ENCODE data around the gene GPR84. TPM values are rescaled to one million over a fixed set of nuclear protein-coding genes. Genes with fewer than 3 reads are reported as not detected.
A peak's percentile ranks its signal among the peaks of the same experiment; 100 is the strongest.

GPR84 gene
- total RNA-seq, 2 donors from 2014 or later, result not detected

GRCh38 chr12:54358945-54359761 is 5.1 kb downstream of the GPR84 start:
- DNase-seq, result peak; percentile 96 to 99 (median 97)
- peak overlapping the region; percentile 40 to 48 for H3K4me3 ChIP-seq
- TF ChIP-seq CTCF (IDR thresholded peaks at IDR 0.05) (peak in 2 of 7 experiments; percentile 4 to 11), POLR2A (IDR thresholded peaks at IDR 0.05) (peak in 2 of 3 donors; percentile 50 to 58)
- no peaks in the 10 kb centered on the region for H3K27me3 ChIP-seq
- no peaks in the 10 kb centered on the region for H3K9me3 ChIP-seq
- H3K27ac ChIP-seq, result peak overlapping the region; percentile 76 to 84 (median 80)
- ATAC-seq, result peak; percentile 97
- H3K4me1 ChIP-seq, result peaks cover 60% of the 10 kb centered on the region
- 1 to 2% methylated on average over 39 to 40 of the region's 40 CpGs for WGBS, 2 donors
- intact Hi-C loops (cut with DNase I), result no loop called here
- no peaks in the 10 kb centered on the region for H3K36me3 ChIP-seq (replicated peaks in 1 of 2; ENCODE audit: insufficient read depth in 1 of 2, low read depth in 2 of 2)

- TF ChIP-seq POLR2A (IDR thresholded peaks at IDR 0.05), result no peak
- no peak for TF ChIP-seq CTCF (IDR thresholded peaks at IDR 0.05)
- ATAC-seq (no peak), DNase-seq (no peak)
- Histone ChIP-seq H3K4me3 (peak overlapping the region; percentile 40 to 48), H3K27ac (peak overlapping the region; percentile 17 to 84 (median 78)), H3K4me1 (peaks cover 68% of the 10 kb centered on the region), H3K27me3 (no peaks in the 10 kb centered on the region), H3K9me3 (no peaks in the 10 kb centered on the region), H3K36me3 (replicated peaks in 1 of 2; ENCODE audit: insufficient read depth in 1 of 2, low read depth in 2 of 2) (no peaks in the 10 kb centered on the region)
- WGBS, 2 donors, result 8% methylated on average over 15 of the region's 15 CpGs
- intact Hi-C loops (cut with DNase I), result no loop called here
Measured at GRCh38 chr12:54358191-54358944, 5.9 kb downstream of the GPR84 start.

GRCh38 chr12:54357506-54358190 is 6.6 kb downstream of the GPR84 start:
- H3K27me3 ChIP-seq, result no peaks in the 10 kb centered on the region
- intact Hi-C loops (cut with DNase I), result no loop called here
- no peak for TF ChIP-seq CTCF (IDR thresholded peaks at IDR 0.05)
- TF ChIP-seq POLR2A (IDR thresholded peaks at IDR 0.05), result no peak
- peak overlapping the region in 3 of 4 donors; percentile 76 to 84 (median 81) for H3K27ac ChIP-seq
- H3K4me3 ChIP-seq, result no peak overlapping the region
- 60 to 67% methylated on average over 2 of the region's 2 CpGs for WGBS, 2 donors
- H3K9me3 ChIP-seq, result no peaks in the 10 kb centered on the region
- ATAC-seq (no peak), DNase-seq (no peak)
- H3K4me1 ChIP-seq, result peaks cover 75% of the 10 kb centered on the region
- no peaks in the 10 kb centered on the region for H3K36me3 ChIP-seq (replicated peaks in 1 of 2; ENCODE audit: insufficient read depth in 1 of 2, low read depth in 2 of 2)

- H3K36me3 ChIP-seq (replicated peaks in 1 of 2; ENCODE audit: insufficient read depth in 1 of 2, low read depth in 2 of 2), result no peaks in the 10 kb centered on the region
- intact Hi-C loops (cut with DNase I), result no loop called here
- DNase-seq, result no peak
- H3K4me1 ChIP-seq, result peaks cover 82% of the 10 kb centered on the region
- H3K4me3 ChIP-seq, result no peak overlapping the region
- TF ChIP-seq CTCF (IDR thresholded peaks at IDR 0.05) (no peak), POLR2A (IDR thresholded peaks at IDR 0.05) (no peak)
- 80 to 93% methylated on average over 4 of the region's 4 CpGs for WGBS, 2 donors
- ATAC-seq, result no peak
- H3K27me3 ChIP-seq, result no peaks in the 10 kb centered on the region
- no peaks in the 10 kb centered on the region for H3K9me3 ChIP-seq
- peak overlapping the region in 3 of 4 donors; percentile 33 to 76 (median 54) for H3K27ac ChIP-seq
Measured at GRCh38 chr12:54356951-54357356, 7.3 kb downstream of the GPR84 start.
